ENCODE data around the gene UMODL1. TPM values are rescaled to one million over a fixed set of nuclear protein-coding genes. Genes with fewer than 3 reads are reported as not detected.

The UMODL1 gene
- total RNA-seq, 1 experiment from 2014 or later, result 0.20 TPM

DNA sequence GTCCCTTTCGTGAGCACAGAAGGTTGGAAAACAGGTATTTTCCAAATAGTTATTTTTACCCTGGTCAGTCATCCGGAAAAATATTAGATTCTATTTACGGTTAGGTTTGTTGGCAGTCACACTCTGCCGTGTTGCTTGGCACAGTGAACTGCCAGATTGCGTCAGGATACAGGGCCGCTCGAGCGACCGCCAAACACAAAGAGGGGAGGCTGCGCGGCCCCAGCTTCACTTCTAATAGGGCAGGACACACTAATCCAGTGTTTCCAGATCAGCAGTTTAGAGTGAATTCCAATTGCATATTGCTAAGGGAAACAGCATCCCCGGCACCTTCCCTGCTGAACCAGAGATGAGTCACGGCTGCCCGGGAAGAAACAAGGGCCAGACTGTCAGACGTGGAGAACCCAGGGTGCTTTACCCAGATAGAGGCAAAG, 22.9 kb downstream of the UMODL1 start:
- H3K4me3 ChIP-seq (ENCODE audit: low read depth, low read length), result no peak overlapping the region
- intact Hi-C loops (cut with micrococcal nuclease; ENCODE audit: unreplicated experiment), result no loop called here
- DNase-seq, result no peak
- H3K9me3 ChIP-seq, result no peaks in the 10 kb centered on the region
- POLR2A ChIA-PET, result no interaction called here
- H3K4me1 ChIP-seq, result peaks cover 19% of the 10 kb centered on the region
- BruUV-seq (replicated peaks), result no TSS peak
- no peaks in the 10 kb centered on the region for H3K36me3 ChIP-seq (ENCODE audit: control insufficient read depth, insufficient read depth, low read length)
- Mint-ChIP-seq H3K27ac (ENCODE audit: unreplicated experiment) (no peak overlapping the region), H3K9me3 (ENCODE audit: unreplicated experiment) (peaks cover 10% of the 10 kb centered on the region), H3K4me3 (ENCODE audit: unreplicated experiment) (no peak overlapping the region), H3K36me3 (ENCODE audit: insufficient read depth, unreplicated experiment) (no peaks in the 10 kb centered on the region), H3K27me3 (ENCODE audit: insufficient read depth, unreplicated experiment) (no peaks in the 10 kb centered on the region), H3K4me1 (ENCODE audit: low read depth, unreplicated experiment) (peaks cover 13% of the 10 kb centered on the region)
- TF ChIP-seq, protein P1, sequence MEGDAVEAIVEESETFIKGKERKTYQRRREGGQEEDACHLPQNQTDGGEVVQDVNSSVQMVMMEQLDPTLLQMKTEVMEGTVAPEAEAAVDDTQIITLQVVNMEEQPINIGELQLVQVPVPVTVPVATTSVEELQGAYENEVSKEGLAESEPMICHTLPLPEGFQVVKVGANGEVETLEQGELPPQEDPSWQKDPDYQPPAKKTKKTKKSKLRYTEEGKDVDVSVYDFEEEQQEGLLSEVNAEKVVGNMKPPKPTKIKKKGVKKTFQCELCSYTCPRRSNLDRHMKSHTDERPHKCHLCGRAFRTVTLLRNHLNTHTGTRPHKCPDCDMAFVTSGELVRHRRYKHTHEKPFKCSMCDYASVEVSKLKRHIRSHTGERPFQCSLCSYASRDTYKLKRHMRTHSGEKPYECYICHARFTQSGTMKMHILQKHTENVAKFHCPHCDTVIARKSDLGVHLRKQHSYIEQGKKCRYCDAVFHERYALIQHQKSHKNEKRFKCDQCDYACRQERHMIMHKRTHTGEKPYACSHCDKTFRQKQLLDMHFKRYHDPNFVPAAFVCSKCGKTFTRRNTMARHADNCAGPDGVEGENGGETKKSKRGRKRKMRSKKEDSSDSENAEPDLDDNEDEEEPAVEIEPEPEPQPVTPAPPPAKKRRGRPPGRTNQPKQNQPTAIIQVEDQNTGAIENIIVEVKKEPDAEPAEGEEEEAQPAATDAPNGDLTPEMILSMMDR (IDR thresholded peaks at IDR 0.05; ENCODE audit: insufficient read depth in 1 of 2, low read depth in 1 of 2, low read length in 1 of 2, severe bottlenecking in 1 of 2, unreplicated experiment in 1 of 2), result no peak
- no peaks in the 10 kb centered on the region for H3K27me3 ChIP-seq (replicated peaks; ENCODE audit: control insufficient read depth, insufficient read depth, low read length)
- CTCF ChIA-PET, result no interaction called here

DNA sequence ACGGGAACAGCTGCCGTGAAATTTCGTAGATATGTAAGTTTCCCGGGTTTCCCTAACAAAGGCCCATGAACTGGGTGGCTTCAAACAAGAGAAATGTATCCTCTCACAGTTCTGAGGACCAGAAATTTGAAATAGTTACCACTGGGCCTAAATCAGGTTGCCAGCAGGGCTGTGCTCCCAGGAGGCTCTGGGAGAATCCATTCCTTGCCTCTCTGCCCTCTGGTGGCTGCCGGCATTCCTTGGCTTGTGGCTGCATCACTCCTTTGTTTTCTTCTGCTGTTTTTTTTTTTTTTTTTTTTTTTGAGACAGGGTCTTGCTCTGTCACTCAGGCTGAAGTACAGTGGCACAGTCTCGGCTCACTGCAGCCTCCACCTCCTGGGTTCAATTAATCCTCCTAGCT, 23.7 kb downstream of the UMODL1 start:
- H3K4me1 ChIP-seq, result peaks cover 11% of the 10 kb centered on the region
- Mint-ChIP-seq H3K36me3 (ENCODE audit: insufficient read depth, unreplicated experiment) (no peaks in the 10 kb centered on the region), H3K4me3 (ENCODE audit: unreplicated experiment) (no peak overlapping the region), H3K4me1 (ENCODE audit: low read depth, unreplicated experiment) (peaks cover 7% of the 10 kb centered on the region), H3K27me3 (ENCODE audit: insufficient read depth, unreplicated experiment) (no peaks in the 10 kb centered on the region), H3K9me3 (ENCODE audit: unreplicated experiment) (peaks cover 10% of the 10 kb centered on the region), H3K27ac (ENCODE audit: unreplicated experiment) (no peak overlapping the region)
- no peaks in the 10 kb centered on the region for H3K36me3 ChIP-seq (ENCODE audit: control insufficient read depth, insufficient read depth, low read length)
- POLR2A ChIA-PET, result no interaction called here
- intact Hi-C loops (cut with micrococcal nuclease; ENCODE audit: unreplicated experiment), result no loop called here
- no peak overlapping the region for H3K4me3 ChIP-seq (ENCODE audit: low read depth, low read length)
- no peaks in the 10 kb centered on the region for H3K9me3 ChIP-seq
- TF ChIP-seq, protein P1 (IDR thresholded peaks at IDR 0.05; ENCODE audit: insufficient read depth in 1 of 2, low read depth in 1 of 2, low read length in 1 of 2, severe bottlenecking in 1 of 2, unreplicated experiment in 1 of 2), result no peak
- no peaks in the 10 kb centered on the region for H3K27me3 ChIP-seq (replicated peaks; ENCODE audit: control insufficient read depth, insufficient read depth, low read length)
- no peak for DNase-seq
- no TSS peak for BruUV-seq (replicated peaks)
- CTCF ChIA-PET, result no interaction called here

- H3K4me3 Mint-ChIP-seq (ENCODE audit: unreplicated experiment), result no peak overlapping the region
- DNase-seq, result no peak
- Histone ChIP-seq H3K36me3 (ENCODE audit: control insufficient read depth, insufficient read depth, low read length) (no peaks in the 10 kb centered on the region), H3K9me3 (no peaks in the 10 kb centered on the region), H3K27me3 (replicated peaks; ENCODE audit: control insufficient read depth, insufficient read depth, low read length) (no peaks in the 10 kb centered on the region), H3K4me1 (peaks cover 11% of the 10 kb centered on the region), H3K4me3 (ENCODE audit: low read depth, low read length) (no peak overlapping the region)
- ChIA-PET CTCF (no interaction called here), POLR2A (no interaction called here)
- no peak overlapping the region for H3K27ac Mint-ChIP-seq (ENCODE audit: unreplicated experiment)
- no peaks in the 10 kb centered on the region for H3K27me3 Mint-ChIP-seq (ENCODE audit: insufficient read depth, unreplicated experiment)
- no TSS peak for BruUV-seq (replicated peaks)
- H3K4me1 Mint-ChIP-seq (ENCODE audit: low read depth, unreplicated experiment), result peaks cover 7% of the 10 kb centered on the region
- TF ChIP-seq, protein P1 (IDR thresholded peaks at IDR 0.05; ENCODE audit: insufficient read depth in 1 of 2, low read depth in 1 of 2, low read length in 1 of 2, severe bottlenecking in 1 of 2, unreplicated experiment in 1 of 2), result no peak
- peaks cover 10% of the 10 kb centered on the region for H3K9me3 Mint-ChIP-seq (ENCODE audit: unreplicated experiment)
- intact Hi-C loops (cut with micrococcal nuclease; ENCODE audit: unreplicated experiment), result no loop called here
- no peaks in the 10 kb centered on the region for H3K36me3 Mint-ChIP-seq (ENCODE audit: insufficient read depth, unreplicated experiment)
Measured at GRCh38 chr21:42095581-42095980, 24.5 kb downstream of the UMODL1 start.
